ENCODE results near the gene RAP1A. TPM values are rescaled to one million over a fixed set of nuclear protein-coding genes. Genes with fewer than 3 reads are reported as not detected.
"Not testable (repeated sequence)": the region's sequence is repeated elsewhere in the genome, so short reads cannot be mapped to it uniquely, and the experiment has no call there.

RAP1A gene
- total RNA-seq, 2 experiments from 2014 or later: 182 to 214 TPM

- ChIA-PET CTCF (interaction anchor here (0.6 to 7.9 kb wide), 7 partner anchors 22 to 116 kb away, joined by 3 to 49 read pairs (median 5); no protein-coding TSS in a partner anchor), POLR2A (interaction anchor here (0.6 to 1.8 kb wide), 4 partner anchors 9 to 126 kb away, joined by 3 to 7 read pairs (median 4); no protein-coding TSS in a partner anchor)
- H3K27me3 Mint-ChIP-seq: no peaks in the 10 kb centered on the region
- no peaks in the 10 kb centered on the region for H3K9me3 Mint-ChIP-seq (ENCODE audit: low read depth)
- H3K4me3 Mint-ChIP-seq: peak overlapping the region; percentile 44
- ATAC-seq: peak; percentile 39
- peaks cover 52% of the 10 kb centered on the region for H3K36me3 Mint-ChIP-seq (ENCODE audit: low read depth)
- H3K27ac Mint-ChIP-seq: no peak overlapping the region
- intact Hi-C loops (cut with DNase I, micrococcal nuclease): loop anchor here in 1 of 2 experiments (5.0 to 10.0 kb wide), 2 partner anchors 407 to 950 kb away; partner anchors contain the start of gene KCNA3
- peaks cover 75% of the 10 kb centered on the region for H3K4me1 Mint-ChIP-seq
- DNase-seq: no peak
Observed at GRCh38 chr1:111624382-111624781, 4.8 kb downstream of the RAP1A start.

GRCh38 chr1:111625276-111625675 lies 5.7 kb downstream of the RAP1A start:
- H3K9me3 Mint-ChIP-seq (ENCODE audit: low read depth): no peaks in the 10 kb centered on the region

GRCh38 chr1:111628153-111628552 lies 8.6 kb downstream of the RAP1A start:
- POLR2A ChIA-PET: interaction anchor here (0.6 to 1.1 kb wide), 2 partner anchors 15 to 120 kb away, joined by 3 read pairs; no protein-coding TSS in a partner anchor
- intact Hi-C loops (cut with DNase I, micrococcal nuclease): loop anchor here in 1 of 2 experiments (10.0 kb wide), 1 partner anchor 953 kb away; the partner anchor contains the start of gene KCNA3
- ATAC-seq: no peak

More at GRCh38 chr1:111625276-111625675, 5.7 kb downstream of the RAP1A start:
- ATAC-seq (no peak), DNase-seq (no peak)
- Mint-ChIP-seq H3K4me3 (peak overlapping the region; percentile 56), H3K4me1 (peaks cover 83% of the 10 kb centered on the region), H3K27ac (peak overlapping the region; percentile 87), H3K27me3 (no peaks in the 10 kb centered on the region), H3K36me3 (ENCODE audit: low read depth) (peaks cover 52% of the 10 kb centered on the region)
- ChIA-PET CTCF (interaction anchor here (0.6 to 7.9 kb wide), 5 partner anchors 21 to 117 kb away, joined by 4 to 49 read pairs (median 5); no protein-coding TSS in a partner anchor), POLR2A (interaction anchor here (1.2 kb wide), 1 partner anchor 33 kb away, joined by 4 read pairs; no protein-coding TSS in a partner anchor)
- intact Hi-C loops (cut with DNase I, micrococcal nuclease): loop anchor here in 1 of 2 experiments (10.0 kb wide), 1 partner anchor 950 kb away; the partner anchor contains the start of gene KCNA3

GRCh38 chr1:111629190-111629954 lies 9.8 kb downstream of the RAP1A start:
- CTCF ChIA-PET: interaction anchor here (1.2 to 7.9 kb wide), 5 partner anchors 19 to 121 kb away, joined by 4 to 49 read pairs (median 9); no protein-coding TSS in a partner anchor
- Mint-ChIP-seq H3K27ac (peak overlapping the region; percentile 77), H3K36me3 (ENCODE audit: low read depth) (peaks cover 29% of the 10 kb centered on the region), H3K27me3 (no peaks in the 10 kb centered on the region), H3K4me1 (peaks cover 86% of the 10 kb centered on the region), H3K4me3 (peak overlapping the region; percentile 57), H3K9me3 (ENCODE audit: low read depth) (no peaks in the 10 kb centered on the region)
- intact Hi-C loops (cut with DNase I, micrococcal nuclease): loop anchor here in 1 of 2 experiments (10.0 kb wide), 1 partner anchor 955 kb away; the partner anchor contains the start of gene KCNA3
- DNase-seq (no peak), ATAC-seq (peak; percentile 43)
- POLR2A ChIA-PET: interaction anchor here (1.1 kb wide), 1 partner anchor 122 kb away, joined by 3 read pairs; no protein-coding TSS in a partner anchor

More at GRCh38 chr1:111628153-111628552, 8.6 kb downstream of the RAP1A start:
- Mint-ChIP-seq H3K27ac (peak overlapping the region; percentile 88), H3K4me1 (peaks cover 90% of the 10 kb centered on the region), H3K27me3 (no peaks in the 10 kb centered on the region), H3K4me3 (peak overlapping the region; percentile 57), H3K36me3 (ENCODE audit: low read depth) (peaks cover 33% of the 10 kb centered on the region), H3K9me3 (ENCODE audit: low read depth) (no peaks in the 10 kb centered on the region)
- DNase-seq: no peak
- CTCF ChIA-PET: interaction anchor here (0.6 to 7.9 kb wide), 9 partner anchors 10 to 125 kb away, joined by 3 to 49 read pairs (median 4); partner anchors contain the start of genes ADORA3 and TMIGD3

- peaks cover 30% of the 10 kb centered on the region for H3K36me3 Mint-ChIP-seq (ENCODE audit: low read depth)
- ATAC-seq: no peak
- no peaks in the 10 kb centered on the region for H3K27me3 Mint-ChIP-seq
- H3K4me1 Mint-ChIP-seq: peaks cover 85% of the 10 kb centered on the region
- no peak for DNase-seq
- no peak overlapping the region for H3K4me3 Mint-ChIP-seq
- POLR2A ChIA-PET: no interaction called here
- peak overlapping the region; percentile 45 for H3K27ac Mint-ChIP-seq
- H3K9me3 Mint-ChIP-seq (ENCODE audit: low read depth): no peaks in the 10 kb centered on the region
- intact Hi-C loops (cut with DNase I, micrococcal nuclease): loop anchor here in 1 of 2 experiments (2.0 kb wide), 2 partner anchors 38 to 122 kb away; no protein-coding TSS in a partner anchor
- CTCF ChIA-PET: interaction anchor here (0.9 to 1.6 kb wide), 4 partner anchors 18 to 123 kb away, joined by 3 to 8 read pairs (median 5); no protein-coding TSS in a partner anchor
Observed at GRCh38 chr1:111630567-111630966, 11.0 kb downstream of the RAP1A start.

- no peaks in the 10 kb centered on the region for H3K9me3 Mint-ChIP-seq (ENCODE audit: low read depth)
- peaks cover 33% of the 10 kb centered on the region for H3K36me3 Mint-ChIP-seq (ENCODE audit: low read depth)
- POLR2A ChIA-PET: no interaction called here
- H3K27ac Mint-ChIP-seq: peak overlapping the region; percentile 83
- no peak overlapping the region for H3K4me3 Mint-ChIP-seq
- ATAC-seq: peak; percentile 74
- peaks cover 84% of the 10 kb centered on the region for H3K4me1 Mint-ChIP-seq
- intact Hi-C loops (cut with DNase I, micrococcal nuclease): loop anchor here (1.0 to 2.0 kb wide), 4 partner anchors 29 to 123 kb away; no protein-coding TSS in a partner anchor
- no peak for DNase-seq
- H3K27me3 Mint-ChIP-seq: no peaks in the 10 kb centered on the region
- CTCF ChIA-PET: interaction anchor here (0.9 to 1.6 kb wide), 3 partner anchors 38 to 124 kb away, joined by 3 to 6 read pairs (median 4); no protein-coding TSS in a partner anchor
Observed at GRCh38 chr1:111631502-111631901, 11.9 kb downstream of the RAP1A start.

- H3K9me3 Mint-ChIP-seq (ENCODE audit: low read depth); H3K4me3 Mint-ChIP-seq; H3K27me3 Mint-ChIP-seq; CTCF ChIA-PET; POLR2A ChIA-PET; DNase-seq; ATAC-seq: not testable (repeated sequence)
- Mint-ChIP-seq H3K36me3 (ENCODE audit: low read depth) (peaks cover 32% of the 10 kb centered on the region), H3K27ac (peak overlapping the region; percentile 72), H3K4me1 (peaks cover 85% of the 10 kb centered on the region)
- intact Hi-C loops (cut with DNase I, micrococcal nuclease): loop anchor here (2.0 kb wide), 2 partner anchors 14 to 24 kb away; no protein-coding TSS in a partner anchor
Observed at GRCh38 chr1:111632771-111633170, 13.2 kb downstream of the RAP1A start.

GRCh38 chr1:111633736-111634247 lies 14.2 kb downstream of the RAP1A start:
- intact Hi-C loops (cut with DNase I, micrococcal nuclease): loop anchor here (2.0 kb wide), 2 partner anchors 13 to 23 kb away; no protein-coding TSS in a partner anchor
- peaks cover 24% of the 10 kb centered on the region for H3K36me3 Mint-ChIP-seq (ENCODE audit: low read depth)
- no peaks in the 10 kb centered on the region for H3K9me3 Mint-ChIP-seq (ENCODE audit: low read depth)
- H3K4me3 Mint-ChIP-seq: no peak overlapping the region
- ATAC-seq (no peak), DNase-seq (no peak)
- peaks cover 84% of the 10 kb centered on the region for H3K4me1 Mint-ChIP-seq
- H3K27ac Mint-ChIP-seq: no peak overlapping the region
- H3K27me3 Mint-ChIP-seq: no peaks in the 10 kb centered on the region
- ChIA-PET CTCF (interaction anchor here (0.7 kb wide), 1 partner anchor 14 kb away, joined by 3 read pairs; the partner anchor contains the start of gene RAP1A), POLR2A (no interaction called here)

GRCh38 chr1:111635324-111636009 lies 15.9 kb downstream of the RAP1A start:
- Mint-ChIP-seq H3K4me3 (no peak overlapping the region), H3K9me3 (ENCODE audit: low read depth) (no peaks in the 10 kb centered on the region), H3K4me1 (peaks cover 79% of the 10 kb centered on the region), H3K27me3 (no peaks in the 10 kb centered on the region), H3K36me3 (ENCODE audit: low read depth) (peaks cover 24% of the 10 kb centered on the region), H3K27ac (no peak overlapping the region)
- CTCF ChIA-PET: no interaction called here
- POLR2A ChIA-PET: no interaction called here
- ATAC-seq (no peak), DNase-seq (no peak)
- intact Hi-C loops (cut with DNase I, micrococcal nuclease): no loop called here

GRCh38 chr1:111638320-111638719 lies 18.7 kb downstream of the RAP1A start:
- Mint-ChIP-seq H3K27ac (peak overlapping the region; percentile 25), H3K27me3 (no peaks in the 10 kb centered on the region), H3K4me3 (peak overlapping the region; percentile 17), H3K36me3 (ENCODE audit: low read depth) (peaks cover 31% of the 10 kb centered on the region), H3K4me1 (peaks cover 62% of the 10 kb centered on the region), H3K9me3 (ENCODE audit: low read depth) (peaks cover 3% of the 10 kb centered on the region)
- CTCF ChIA-PET: interaction anchor here (0.6 to 1.4 kb wide), 4 partner anchors 10 to 121 kb away, joined by 3 to 4 read pairs (median 3); partner anchors contain the start of gene INKA2
- no peak for DNase-seq
- no peak for ATAC-seq
- POLR2A ChIA-PET: interaction anchor here (0.7 kb wide), 1 partner anchor 51 kb away, joined by 3 read pairs; no protein-coding TSS in a partner anchor
- intact Hi-C loops (cut with DNase I, micrococcal nuclease): no loop called here

Data from activated CD4-positive, alpha-beta T cell treated with anti-CD3 and anti-CD28 coated beads for 36 hours (primary cell).